Hindlimb muscle (tissue), 1 donor: ENCODE measurements around the gene LITAF. TPM values are rescaled to one million over a fixed set of nuclear protein-coding genes. Genes with fewer than 3 reads are reported as not detected.
"Not testable (repeated sequence)": the region's sequence is repeated elsewhere in the genome, so short reads cannot be mapped to it uniquely, and the experiment has no call there.

Experiments
- DNase-seq: peaks from one replicate; pipeline ENCODE4 v3.0.0-alpha.2; 2013
- polyA plus RNA-seq: library from polyadenylated mRNA; unstranded; fragments of 120-200 nt; gene quantifications from one replicate; pipeline ENCODE4 v1.2.1, GENCODE V29; 2013; ENCODE audit not compliant: insufficient read length

Gene LITAF
- polyA plus RNA-seq, 1 donor, result 34.9 TPM

- peak; percentile 62 for DNase-seq
Observed at GRCh38 chr16:11597235-11598095, 10.7 kb upstream of the LITAF start.

GRCh38 chr16:11596572-11597226 lies 10.0 kb upstream of the LITAF start:
- DNase-seq, result no peak

GRCh38 chr16:11593581-11593980 lies 6.9 kb upstream of the LITAF start:
- DNase-seq, result no peak

DNA sequence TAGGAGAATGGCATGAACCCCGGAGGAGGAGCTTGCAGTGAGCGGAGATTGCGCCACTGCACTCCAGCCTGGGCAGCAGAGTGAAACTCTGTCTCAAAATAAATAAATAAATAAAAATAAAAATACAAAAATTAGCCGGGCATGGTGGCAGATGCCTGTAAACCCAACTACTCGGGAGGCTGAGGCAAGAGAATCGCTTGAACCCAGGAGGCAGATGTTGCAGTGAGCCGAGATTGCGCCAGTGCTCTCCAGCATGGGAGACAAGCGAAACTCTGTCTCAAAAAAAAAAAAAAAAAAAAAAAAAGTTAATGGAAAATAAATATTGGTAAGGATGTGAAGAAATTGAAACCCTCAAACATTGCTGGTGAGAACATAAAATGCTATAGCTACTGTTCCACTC lies 6.4 kb upstream of the LITAF start:
- DNase-seq, result not testable (repeated sequence)

- not testable (repeated sequence) for DNase-seq
Observed at GRCh38 chr16:11591630-11592029, 4.9 kb upstream of the LITAF start.

DNA sequence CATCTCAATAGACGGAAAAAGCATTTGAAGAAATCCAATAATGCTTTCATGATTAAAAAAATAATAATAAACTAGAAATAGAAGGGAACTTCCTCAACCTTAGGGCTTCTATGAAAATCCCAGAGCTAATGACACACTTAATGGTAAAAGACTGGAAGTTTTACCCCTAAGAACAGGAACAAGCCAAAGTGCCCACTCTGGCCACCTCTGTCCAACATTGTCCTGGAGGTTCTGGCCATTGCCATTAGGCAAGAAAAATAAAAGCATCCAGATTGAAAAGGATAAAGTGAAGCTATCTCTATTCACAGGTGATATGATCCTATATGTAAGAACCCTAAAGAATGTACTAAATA lies 2.5 kb upstream of the LITAF start:
- DNase-seq, result no peak

- DNase-seq, result no peak
Observed at GRCh38 chr16:11588321-11589197, 1.8 kb upstream of the LITAF start.

DNA sequence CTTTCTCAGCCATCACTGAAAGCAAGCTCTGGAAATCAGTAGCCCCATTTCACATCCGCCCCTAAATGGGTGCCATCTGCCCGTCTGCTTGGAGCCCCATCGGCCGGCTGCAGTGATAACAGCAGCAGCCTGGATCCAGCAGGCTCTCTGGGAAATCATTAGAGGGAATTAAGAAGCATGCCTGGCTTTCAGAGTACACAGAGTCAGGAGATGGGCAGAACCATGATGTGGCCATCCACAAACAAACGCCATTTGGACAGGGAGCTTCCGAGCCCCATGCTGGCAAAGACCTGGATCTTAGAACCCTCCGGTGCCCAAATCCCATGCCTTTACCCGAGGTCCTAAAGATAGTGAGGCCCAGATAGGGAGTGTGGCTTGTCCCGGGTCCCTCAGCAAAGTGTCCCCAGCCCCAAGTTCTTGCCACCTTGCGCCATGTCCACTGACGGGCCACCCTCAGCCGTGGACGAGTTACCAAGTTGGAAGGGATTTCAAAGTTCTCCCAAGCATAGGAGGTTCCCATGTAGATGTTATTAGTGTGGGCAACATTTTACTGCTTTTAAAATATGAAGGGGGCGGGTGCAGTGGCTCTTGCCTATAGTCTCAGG lies 1.0 kb upstream of the LITAF start:
- no peak for DNase-seq

DNA sequence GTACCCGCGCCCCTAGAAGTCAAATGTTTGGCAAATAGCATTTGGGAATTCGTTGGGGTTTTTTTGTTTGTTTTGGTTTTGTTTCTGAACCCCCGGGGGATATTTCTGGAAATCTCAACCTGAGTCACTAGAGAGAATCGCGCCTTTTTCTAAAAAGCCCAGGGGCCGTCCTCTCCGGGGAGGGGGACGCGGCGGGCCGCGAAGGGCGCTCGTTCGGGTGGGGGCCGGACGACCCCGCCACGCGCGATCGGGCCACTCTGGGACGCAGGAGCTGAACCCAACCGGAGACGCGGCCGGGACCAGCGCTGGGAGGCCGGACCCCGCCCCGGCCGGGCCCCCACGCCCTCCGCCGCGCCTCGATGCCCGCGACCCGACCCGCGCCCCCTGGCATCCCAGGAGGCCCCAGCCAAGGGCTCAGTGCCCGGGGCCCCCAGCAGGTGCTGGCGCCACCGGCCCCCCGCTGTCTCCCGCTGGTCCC lies 302 bp downstream of the LITAF start:
- peak; percentile 31 for DNase-seq

DNA sequence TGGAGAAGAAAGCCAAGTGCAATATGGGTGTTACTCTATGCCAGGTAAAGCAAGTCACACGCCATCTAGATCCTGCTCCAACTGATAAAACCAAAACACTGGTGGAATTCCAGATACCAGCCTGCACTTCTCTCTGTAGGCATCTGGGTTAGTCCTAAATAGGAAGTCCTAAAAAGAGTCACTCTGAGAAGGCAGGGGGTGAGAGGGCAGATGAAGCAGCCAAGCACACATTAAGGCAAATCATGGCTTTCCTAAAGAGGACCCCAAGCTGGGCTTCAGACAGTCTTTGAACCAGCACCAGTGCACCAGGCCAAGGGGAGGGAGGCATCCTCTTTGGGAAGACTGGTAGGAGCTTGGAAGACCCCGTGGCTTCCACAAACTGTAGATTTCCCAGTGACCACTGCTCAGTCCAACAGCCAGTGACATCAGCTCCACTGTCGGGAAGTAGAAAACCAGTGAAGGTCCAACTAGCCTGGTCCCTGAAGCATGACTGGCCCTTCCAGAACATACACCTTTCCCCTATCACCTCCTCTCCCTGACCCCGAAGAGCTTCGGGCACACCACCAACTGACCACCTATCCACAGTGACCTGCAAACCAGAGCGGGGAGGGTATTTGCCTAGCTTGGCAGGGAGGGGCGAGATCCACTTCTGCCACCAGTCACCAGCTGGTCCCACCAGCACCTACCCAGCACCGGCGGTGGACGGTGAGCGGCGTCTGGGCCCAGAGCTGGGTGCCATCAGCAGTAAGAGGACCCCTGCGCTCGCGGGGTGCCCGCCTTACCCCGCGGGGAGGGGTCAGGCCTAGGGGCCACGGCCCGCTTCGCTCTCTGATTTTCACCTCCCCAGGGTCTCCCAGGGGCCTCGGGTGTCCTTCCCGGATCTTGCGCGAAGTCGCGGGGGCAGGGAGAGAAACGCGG lies 1.0 kb downstream of the LITAF start:
- DNase-seq, result no peak

- peak; percentile 37 for DNase-seq
Observed at GRCh38 chr16:11583889-11584565, 2.7 kb downstream of the LITAF start.

GRCh38 chr16:11583166-11583565 lies 3.6 kb downstream of the LITAF start:
- no peak for DNase-seq

DNA sequence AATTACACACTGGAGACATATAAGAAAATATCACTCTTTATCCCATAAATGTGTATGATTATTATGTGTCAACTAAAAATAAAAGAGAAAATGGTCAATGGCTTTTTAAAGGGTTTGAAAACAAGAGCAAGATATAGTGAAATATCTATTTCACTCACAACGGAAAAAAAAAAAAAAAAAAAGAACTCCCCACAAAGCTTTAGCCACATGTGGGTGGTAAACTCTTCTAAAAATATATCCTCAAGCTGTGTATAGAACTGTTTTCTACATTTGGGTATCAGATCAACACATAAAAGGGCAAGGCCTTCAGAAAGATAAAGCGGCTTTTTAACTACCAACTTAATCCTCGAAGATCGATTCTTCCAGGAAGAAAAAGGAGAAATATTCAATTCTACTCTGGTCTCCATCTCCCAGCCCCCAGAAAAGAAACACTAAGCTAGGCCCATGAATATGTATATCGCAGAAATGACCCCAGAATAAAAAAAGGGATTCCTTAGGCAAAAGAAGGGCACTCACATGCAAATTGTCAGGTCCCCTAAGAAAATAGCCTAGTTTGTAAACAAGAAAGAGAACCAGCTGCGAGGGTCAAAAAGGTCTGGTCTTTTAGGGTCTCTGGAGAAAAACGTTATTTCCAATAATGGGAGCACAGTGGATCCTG lies 4.4 kb downstream of the LITAF start:
- DNase-seq, result no peak

DNA sequence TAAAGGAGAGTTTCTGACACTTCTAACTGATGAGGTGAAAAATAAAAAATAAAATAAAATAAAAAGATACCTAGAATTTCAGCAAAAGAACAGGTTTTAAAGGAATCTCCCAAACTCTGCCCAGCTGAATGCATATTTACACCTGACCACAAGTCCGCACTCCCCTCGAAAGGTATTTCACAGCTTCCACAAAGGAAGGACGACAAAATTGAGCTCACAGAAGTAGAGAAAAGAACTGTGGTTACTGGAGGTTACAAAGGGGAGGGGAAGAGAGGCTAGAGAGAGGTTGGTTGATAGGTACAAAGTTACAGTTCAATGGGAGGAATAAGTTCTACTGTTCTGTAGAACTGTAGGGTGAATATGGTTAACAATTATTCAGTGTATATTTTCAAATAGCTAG lies 5.0 kb downstream of the LITAF start:
- no peak for DNase-seq

DNA sequence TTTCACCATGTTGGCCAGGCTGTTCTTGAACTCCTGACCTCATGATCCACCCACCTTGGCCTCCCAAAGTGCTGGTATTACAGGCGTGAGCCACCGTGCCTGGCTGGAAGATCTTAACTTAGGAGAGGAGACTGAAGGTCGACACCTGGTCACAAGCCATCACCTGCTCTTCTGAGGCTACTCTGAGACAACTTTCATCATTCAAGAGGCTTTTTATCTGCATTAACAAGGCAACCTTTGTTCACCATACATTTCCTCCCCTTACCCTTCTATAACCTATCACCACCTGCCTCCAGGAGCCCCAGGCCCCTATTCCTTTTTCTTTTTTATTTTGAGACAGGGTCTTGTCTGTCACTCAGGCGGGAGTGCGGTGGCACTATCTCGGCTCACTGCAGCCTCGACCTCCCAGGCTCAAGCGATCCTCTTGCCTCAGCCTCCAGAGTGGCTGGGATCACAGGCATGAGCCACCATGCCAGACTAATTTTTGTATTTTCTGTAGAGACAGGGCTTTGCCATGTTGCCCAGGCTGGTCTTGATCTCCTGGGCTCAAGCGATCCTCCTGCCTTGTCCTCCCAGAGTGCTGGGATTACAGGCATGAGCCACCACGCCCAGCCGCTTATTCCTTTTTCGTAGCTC lies 6.2 kb downstream of the LITAF start:
- no peak for DNase-seq

DNA sequence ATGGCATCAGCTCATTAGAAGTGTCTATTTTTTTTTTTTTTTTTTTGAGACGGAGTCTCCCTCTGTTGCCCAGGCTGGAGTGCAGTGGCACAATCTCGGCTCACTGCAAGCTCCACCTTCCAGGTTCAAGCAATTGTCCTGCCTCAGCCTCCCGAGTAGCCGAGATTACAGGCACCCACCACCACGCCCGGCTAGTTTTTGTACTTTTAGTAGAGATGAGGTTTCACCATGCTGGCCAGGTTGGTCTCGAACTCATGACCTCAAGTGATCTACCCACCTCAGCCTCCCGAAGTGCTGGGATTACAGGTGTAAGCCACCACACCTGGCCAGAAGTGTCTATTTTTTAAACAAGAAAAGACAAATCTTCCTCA lies 9.4 kb downstream of the LITAF start:
- DNase-seq, result not testable (repeated sequence)

DNA sequence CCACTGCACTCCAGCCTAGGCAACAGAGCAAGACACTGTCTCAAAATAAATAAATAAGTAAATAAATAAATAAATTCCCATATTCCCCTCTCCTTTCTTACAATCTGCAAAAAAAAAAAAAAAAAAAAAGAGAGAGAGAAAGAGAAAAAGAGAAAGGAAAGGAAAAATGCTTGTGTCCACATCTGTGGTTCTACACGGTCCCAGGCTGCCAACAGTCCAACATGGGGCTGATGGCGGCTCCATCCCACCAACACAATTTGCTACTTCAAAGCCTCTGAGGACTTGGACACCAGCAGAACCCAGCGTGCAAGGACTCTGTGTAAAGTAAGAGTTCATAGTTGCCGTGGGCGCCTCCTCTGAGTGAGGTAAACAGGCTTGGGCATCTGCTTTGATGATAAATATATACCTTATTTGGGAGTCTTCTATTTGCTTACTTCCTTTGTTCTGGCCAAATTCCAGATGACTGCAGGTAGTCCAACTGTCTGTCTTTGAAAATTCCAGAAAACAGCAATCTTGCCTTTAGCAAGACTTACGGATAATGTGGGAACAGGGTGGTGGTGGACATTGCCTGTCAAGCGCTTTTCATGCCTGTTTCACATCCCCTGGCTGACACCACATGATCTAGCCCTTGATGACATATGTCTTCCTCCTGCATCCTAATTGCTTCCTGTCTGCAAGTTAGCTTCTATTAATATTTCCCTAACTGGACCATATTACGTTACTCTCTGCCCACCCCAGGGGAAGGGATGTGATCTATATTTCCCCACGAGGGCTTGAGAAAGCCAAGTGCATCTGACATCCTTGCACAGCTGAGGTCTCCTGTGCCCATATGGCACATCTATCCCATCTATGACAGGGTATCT lies 10.1 kb downstream of the LITAF start:
- DNase-seq, result peak; percentile 30

GRCh38 chr16:11575223-11575589 lies 11.5 kb downstream of the LITAF start:
- DNase-seq, result no peak
